H9 (cell line): Measurements from ENCODE around the gene ANGPTL4. TPM values are rescaled to one million over a fixed set of nuclear protein-coding genes. Genes with fewer than 3 reads are reported as not detected.

Experiments
- DNase-seq: peaks from one replicate; pipeline ENCODE4 v3.0.0-alpha.2; 2017
- H2AFZ ChIP-seq: one replicate; pipeline ENCODE4 v1.6.1; 2013; ENCODE audit warnings: mild to moderate bottlenecking, low read length, control low read depth, moderate library complexity
- H2AK5ac ChIP-seq: 2 replicates; pipeline ENCODE4 v1.6.1; 2013; ENCODE audit warnings: low read length, control low read depth, mixed read lengths; ENCODE audit not compliant: insufficient read length
- H2BK120ac ChIP-seq: one replicate; pipeline ENCODE4 v1.6.1; 2013; ENCODE audit warnings: low read depth, mild to moderate bottlenecking, low read length, control low read depth, inconsistent platforms; ENCODE audit not compliant: poor library complexity, severe bottlenecking
- H2BK12ac ChIP-seq: 2 replicates; pipeline ENCODE4 v1.6.1; 2013; ENCODE audit warnings: low read length, control low read depth, mixed read lengths, low read depth; ENCODE audit not compliant: insufficient read length
- H2BK15ac ChIP-seq: 2 replicates; pipeline ENCODE4 v1.6.1; 2013; ENCODE audit warnings: low read depth, low read length, control low read depth
- H2BK20ac ChIP-seq: one replicate; pipeline ENCODE4 v1.6.1; 2013; ENCODE audit warnings: low read depth, mild to moderate bottlenecking, low read length, control low read depth, inconsistent platforms; ENCODE audit not compliant: poor library complexity, severe bottlenecking
- H2BK5ac ChIP-seq: 2 replicates; pipeline ENCODE4 v1.6.1; 2013; ENCODE audit warnings: low read length, control low read depth, mixed read lengths; ENCODE audit not compliant: insufficient read length
- H3K14ac ChIP-seq: 2 replicates; pipeline ENCODE4 v1.6.1; 2013; ENCODE audit warnings: low read length, control low read depth; ENCODE audit not compliant: insufficient read depth
- H3K18ac ChIP-seq: 2 replicates; pipeline ENCODE4 v1.6.1; 2013; ENCODE audit warnings: low read depth, mild to moderate bottlenecking, mixed read lengths, low read length, control low read depth; ENCODE audit not compliant: insufficient read length
- H3K23ac ChIP-seq: 2 replicates; pipeline ENCODE4 v1.6.1; 2013; ENCODE audit warnings: low read length, control low read depth, mixed read lengths, low read depth; ENCODE audit not compliant: insufficient read length
- H3K23me2 ChIP-seq: 2 replicates; pipeline ENCODE4 v1.6.1; 2013; ENCODE audit warnings: low read depth, mild to moderate bottlenecking, mixed read lengths, low read length, control low read depth; ENCODE audit not compliant: insufficient read length, poor library complexity, severe bottlenecking
- H3K27ac ChIP-seq: 2 replicates; pipeline ENCODE4 v1.5.1; 2013; ENCODE audit warnings: low read length, control low read depth, mixed read lengths, low read depth; ENCODE audit not compliant: insufficient read length
- H3K27me3 ChIP-seq: 2 replicates; pipeline ENCODE4 v1.6.1; 2013; ENCODE audit warnings: low read length, control low read depth, inconsistent platforms; ENCODE audit not compliant: insufficient read depth
- H3K4ac ChIP-seq: 2 replicates; pipeline ENCODE4 v1.6.1; 2013; ENCODE audit warnings: low read depth, mild to moderate bottlenecking, control low read depth, inconsistent platforms, low read length, moderate library complexity
- H3K4me1 ChIP-seq: 2 replicates; pipeline ENCODE4 v1.6.1; 2013; ENCODE audit warnings: low read length, control low read depth, inconsistent platforms; ENCODE audit not compliant: insufficient read depth
- H3K4me2 ChIP-seq: 2 replicates; pipeline ENCODE4 v1.6.1; 2013; ENCODE audit warnings: low read length, control low read depth, mixed read lengths; ENCODE audit not compliant: insufficient read length, insufficient read depth
- H3K56ac ChIP-seq: 2 replicates; pipeline ENCODE4 v1.6.1; 2013; ENCODE audit warnings: low read depth, mild to moderate bottlenecking, mixed read lengths, low read length, control low read depth; ENCODE audit not compliant: insufficient read length
- H3K79me1 ChIP-seq: 2 replicates; pipeline ENCODE4 v1.6.1; 2013; ENCODE audit warnings: low read depth, mild to moderate bottlenecking, moderate library complexity, low read length, control low read depth, inconsistent platforms; ENCODE audit not compliant: insufficient read depth, poor library complexity, severe bottlenecking
- H3K79me2 ChIP-seq: 2 replicates; pipeline ENCODE4 v1.6.1; 2013; ENCODE audit warnings: low read length, control low read depth, inconsistent platforms; ENCODE audit not compliant: insufficient read depth
- H3K9ac ChIP-seq: 2 replicates; pipeline ENCODE4 v1.6.1; 2013; ENCODE audit warnings: low read length, control low read depth, mixed read lengths; ENCODE audit not compliant: insufficient read length; ENCODE audit errors: extremely low read depth
- H3K9me3 ChIP-seq: one replicate; pipeline ENCODE4 v1.6.1; 2013; ENCODE audit warnings: low read depth, low read length, inconsistent platforms; ENCODE audit not compliant: control insufficient read depth
- H3T11ph ChIP-seq: one replicate; pipeline ENCODE4 v1.6.1; 2013; ENCODE audit warnings: mild to moderate bottlenecking, low read length, control low read depth, inconsistent platforms
- H4K20me1 ChIP-seq: one replicate; pipeline ENCODE4 v1.6.1; 2013; ENCODE audit not compliant: control insufficient read depth, insufficient read length, insufficient read depth
- H4K5ac ChIP-seq: 2 replicates; pipeline ENCODE4 v1.6.1; 2013; ENCODE audit warnings: low read depth, mild to moderate bottlenecking, mixed read lengths, low read length, control low read depth; ENCODE audit not compliant: insufficient read length
- H4K8ac ChIP-seq: replicated peaks from 2 replicates; pipeline ENCODE4 v1.6.1; 2013; ENCODE audit warnings: low read length, control low read depth, mixed read lengths, low read depth; ENCODE audit not compliant: insufficient read length
- H4K91ac ChIP-seq: 2 replicates; pipeline ENCODE4 v1.6.1; 2013; ENCODE audit warnings: low read depth, mild to moderate bottlenecking, moderate library complexity, mixed read lengths, low read length, control low read depth; ENCODE audit not compliant: insufficient read length
- H3K27ac Mint-ChIP-seq, 3 experiments: 2 replicates in 2 of 3; 3 replicates in 1 of 3; pipeline ENCODE4 v1.8.0; 2020 to 2021; ENCODE audit warnings: mixed read lengths in 3 of 3, mild to moderate bottlenecking in 1 of 3, moderate library complexity in 1 of 3
- H3K27me3 Mint-ChIP-seq: 2 replicates; pipeline ENCODE4 v1.8.0; 2021; ENCODE audit warnings: low read depth, mild to moderate bottlenecking, moderate library complexity, mixed read lengths
- H3K36me3 Mint-ChIP-seq, 3 experiments: 2 replicates in 2 of 3; 3 replicates in 1 of 3; pipeline ENCODE4 v1.8.0; 2020 to 2021; ENCODE audit warnings: low read depth in 3 of 3, mixed read lengths in 3 of 3; ENCODE audit not compliant: insufficient read depth in 1 of 3
- H3K4me1 Mint-ChIP-seq, 2 experiments: 2 replicates each; pipeline ENCODE4 v1.8.0; 2020; ENCODE audit warnings: mixed read lengths in 2 of 2
- H3K4me3 Mint-ChIP-seq, 2 experiments: 2 replicates in 1 of 2; 3 replicates in 1 of 2; pipeline ENCODE4 v1.8.0; 2020 to 2021; ENCODE audit warnings: mild to moderate bottlenecking in 2 of 2, mixed read lengths in 2 of 2, moderate library complexity in 1 of 2
- H3K9me3 Mint-ChIP-seq, 2 experiments: 2 replicates in 1 of 2; 3 replicates in 1 of 2; pipeline ENCODE4 v1.8.0; 2020; ENCODE audit warnings: mild to moderate bottlenecking in 2 of 2, mixed read lengths in 2 of 2, moderate library complexity in 1 of 2
- WGBS: extraction: QIAGEN DNeasy Blood & Tissue Kit; methylation state at CpG from one replicate; pipeline ENCODE4 v1.1.7; 2013; ENCODE audit warnings: missing lambda C conversion rate, low lambda C conversion rate, mixed read lengths; ENCODE audit not compliant: insufficient read length; ENCODE audit errors: extremely low coverage; 5-methylcytosine and 5-hydroxymethylcytosine counted together
- total RNA-seq: library from RNA; stranded (reverse); gene quantifications from 2 replicates; pipeline ENCODE4 v1.2.1, GENCODE V29; 2021
- TF ChIP-seq, protein P1 (sequence below): fragments of 200-600 bp; sonication (generic); conservative IDR thresholded peaks from 3 replicates; pipeline ENCODE4 v1.8.0; 2021; ENCODE audit warnings: antibody characterized with exemption, mild to moderate bottlenecking

ANGPTL4 gene
- total RNA-seq, 1 experiment from 2014 or later = 1.9 TPM

DNA sequence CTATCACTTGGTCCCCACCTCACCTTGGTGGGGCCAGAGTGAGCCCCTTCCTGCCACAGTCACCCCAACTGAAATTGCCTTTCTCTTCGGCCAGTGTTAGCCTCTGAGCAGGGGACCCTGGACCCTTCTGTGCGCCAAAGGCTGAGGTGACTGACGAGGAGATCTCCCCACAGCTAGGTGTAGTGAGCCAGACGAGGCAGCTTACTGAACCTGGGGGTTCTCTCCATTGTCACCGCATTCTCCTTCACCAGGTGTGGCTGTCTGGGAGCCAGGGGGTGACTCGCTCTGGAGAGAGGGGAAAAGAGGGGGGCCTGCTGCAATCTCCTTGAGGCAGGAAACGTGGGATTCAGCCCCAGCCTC is 41.3 kb upstream of the ANGPTL4 start:
- H3K9me3 ChIP-seq = no peaks in the 10 kb centered on the region
- H3K27me3 ChIP-seq = no peaks in the 10 kb centered on the region
- peaks cover 12 to 25% of the 10 kb centered on the region in 2 experiments for H3K4me1 Mint-ChIP-seq
- no peak overlapping the region for H3K56ac ChIP-seq
- H3K4me2 ChIP-seq = peak overlapping the region; percentile 39
- no peak for DNase-seq
- H2BK12ac ChIP-seq = no peak overlapping the region
- H2BK20ac ChIP-seq = no peak overlapping the region
- H3K18ac ChIP-seq = no peak overlapping the region
- no peaks in the 10 kb centered on the region for H3K79me1 ChIP-seq
- peaks cover 5% of the 10 kb centered on the region; the same call in 1 of the 2 replicates for H3K79me2 ChIP-seq
- no peak overlapping the region for H2BK15ac ChIP-seq
- H2AFZ ChIP-seq = no peak overlapping the region
- peaks cover 6% of the 10 kb centered on the region for H3K23me2 ChIP-seq
- no peak overlapping the region for H2BK5ac ChIP-seq
- peaks cover 0 to 3% of the 10 kb centered on the region in 2 experiments; a peak in 2 of 5 replicates for H3K9me3 Mint-ChIP-seq
- H3K9ac ChIP-seq = peak overlapping the region; percentile 85
- no peak overlapping the region for H2BK120ac ChIP-seq
- peak overlapping the region; percentile 96 to 98 for H3K4me3 Mint-ChIP-seq
- no peak overlapping the region; the same call in 1 of the 2 replicates for H3K14ac ChIP-seq
- H4K91ac ChIP-seq = no peak overlapping the region
- H3K4ac ChIP-seq = no peak overlapping the region
- no peak overlapping the region for H3K27ac ChIP-seq
- TF ChIP-seq, protein P1, sequence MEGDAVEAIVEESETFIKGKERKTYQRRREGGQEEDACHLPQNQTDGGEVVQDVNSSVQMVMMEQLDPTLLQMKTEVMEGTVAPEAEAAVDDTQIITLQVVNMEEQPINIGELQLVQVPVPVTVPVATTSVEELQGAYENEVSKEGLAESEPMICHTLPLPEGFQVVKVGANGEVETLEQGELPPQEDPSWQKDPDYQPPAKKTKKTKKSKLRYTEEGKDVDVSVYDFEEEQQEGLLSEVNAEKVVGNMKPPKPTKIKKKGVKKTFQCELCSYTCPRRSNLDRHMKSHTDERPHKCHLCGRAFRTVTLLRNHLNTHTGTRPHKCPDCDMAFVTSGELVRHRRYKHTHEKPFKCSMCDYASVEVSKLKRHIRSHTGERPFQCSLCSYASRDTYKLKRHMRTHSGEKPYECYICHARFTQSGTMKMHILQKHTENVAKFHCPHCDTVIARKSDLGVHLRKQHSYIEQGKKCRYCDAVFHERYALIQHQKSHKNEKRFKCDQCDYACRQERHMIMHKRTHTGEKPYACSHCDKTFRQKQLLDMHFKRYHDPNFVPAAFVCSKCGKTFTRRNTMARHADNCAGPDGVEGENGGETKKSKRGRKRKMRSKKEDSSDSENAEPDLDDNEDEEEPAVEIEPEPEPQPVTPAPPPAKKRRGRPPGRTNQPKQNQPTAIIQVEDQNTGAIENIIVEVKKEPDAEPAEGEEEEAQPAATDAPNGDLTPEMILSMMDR = no peak
- no peak overlapping the region for H4K5ac ChIP-seq
- peak overlapping the region in 2 of 3 experiments; percentile 12 to 97; a peak in 3 of 7 replicates for H3K27ac Mint-ChIP-seq
- H3K36me3 Mint-ChIP-seq = peaks cover 14 to 31% (median 22%) of the 10 kb centered on the region in 3 experiments
- no peak overlapping the region for H2AK5ac ChIP-seq
- H3T11ph ChIP-seq = no peak overlapping the region
- H3K4me1 ChIP-seq = no peaks in the 10 kb centered on the region
- H3K27me3 Mint-ChIP-seq = peaks cover 4% of the 10 kb centered on the region
- no peak overlapping the region for H4K8ac ChIP-seq
- no peak overlapping the region for H3K23ac ChIP-seq
- whole genome bisulfite sequencing = no CpG with 5 or more reads among the region's 7 CpGs
- H4K20me1 ChIP-seq = no peaks in the 10 kb centered on the region
